Stimulated activated naive CD8-positive, alpha-beta T cell treated with anti-CD3 and anti-CD28 coated beads, Interleukin-15, amount 100 ng/mL, for 72 hours (primary cell): ENCODE measurements around the gene RYR2.

ENCODE experiments used
- ATAC-seq: fragments of 150-1000 bp; cut with Tn5 transposase; 2 replicates; pipeline ENCODE4 v1.10.0; 2021; ENCODE audit warnings: mild to moderate bottlenecking, moderate library complexity
- DNase-seq, 2 donors: peaks; one replicate each; pipeline ENCODE4 v3.0.0; 2021 to 2022
- H3K27ac Mint-ChIP-seq, 2 donors: one replicate each; pipeline ENCODE4 v1.8.0; 2022; ENCODE audit warnings: mild to moderate bottlenecking in 2 of 2, mixed read lengths in 2 of 2, moderate library complexity in 2 of 2
- H3K27me3 Mint-ChIP-seq: one replicate; pipeline ENCODE4 v1.8.0; 2022; ENCODE audit warnings: mixed read lengths
- H3K4me1 Mint-ChIP-seq: one replicate; pipeline ENCODE4 v1.8.0; 2022; ENCODE audit warnings: mild to moderate bottlenecking, mixed read lengths
- H3K4me3 Mint-ChIP-seq, 2 donors: one replicate each; pipeline ENCODE4 v1.8.0; 2022; ENCODE audit warnings: mild to moderate bottlenecking in 2 of 2, mixed read lengths in 2 of 2, moderate library complexity in 1 of 2
- H3K9me3 Mint-ChIP-seq, 2 donors: one replicate each; pipeline ENCODE4 v1.8.0; 2022; ENCODE audit warnings: mixed read lengths in 2 of 2

Gene RYR2

GRCh38 chr1:237713916-237714315 lies 671.9 kb downstream of the RYR2 start:
- no peak overlapping the region for H3K27ac Mint-ChIP-seq
- no peak overlapping the region for H3K4me3 Mint-ChIP-seq
- no peak for ATAC-seq
- H3K9me3 Mint-ChIP-seq: peaks cover 4 to 8% of the 10 kb centered on the region in 2 donors
- H3K27me3 Mint-ChIP-seq: no peaks in the 10 kb centered on the region
- no peak for DNase-seq
- H3K4me1 Mint-ChIP-seq: no peaks in the 10 kb centered on the region

GRCh38 chr1:237717106-237717505 lies 675.1 kb downstream of the RYR2 start:
- no peaks in the 10 kb centered on the region for H3K4me1 Mint-ChIP-seq
- ATAC-seq: no peak
- peaks cover 4 to 14% of the 10 kb centered on the region in 2 donors for H3K9me3 Mint-ChIP-seq
- H3K27ac Mint-ChIP-seq: no peak overlapping the region
- no peaks in the 10 kb centered on the region for H3K27me3 Mint-ChIP-seq
- H3K4me3 Mint-ChIP-seq: no peak overlapping the region
- no peak for DNase-seq

GRCh38 chr1:237730826-237731350 lies 688.9 kb downstream of the RYR2 start:
- ATAC-seq (no peak), DNase-seq (no peak)
- Mint-ChIP-seq H3K4me3 (no peak overlapping the region), H3K9me3 (peaks cover 3 to 12% of the 10 kb centered on the region in 2 donors), H3K27me3 (no peaks in the 10 kb centered on the region), H3K4me1 (no peaks in the 10 kb centered on the region), H3K27ac (no peak overlapping the region)

- no peak overlapping the region for H3K27ac Mint-ChIP-seq
- peaks cover 9 to 12% of the 10 kb centered on the region in 2 donors for H3K9me3 Mint-ChIP-seq
- ATAC-seq (no peak), DNase-seq (no peak)
- no peak overlapping the region for H3K4me3 Mint-ChIP-seq
- peaks cover 6% of the 10 kb centered on the region for H3K4me1 Mint-ChIP-seq
- no peaks in the 10 kb centered on the region for H3K27me3 Mint-ChIP-seq
Measured at GRCh38 chr1:237732657-237733056, 690.7 kb downstream of the RYR2 start.

GRCh38 chr1:237736372-237737029 lies 694.5 kb downstream of the RYR2 start:
- peaks cover 6% of the 10 kb centered on the region for H3K4me1 Mint-ChIP-seq
- ATAC-seq (peak; percentile 68), DNase-seq (peak; percentile 3 to 9)
- H3K4me3 Mint-ChIP-seq: peak overlapping the region in 1 of 2 donors; percentile 5
- H3K9me3 Mint-ChIP-seq: peaks cover 9 to 12% of the 10 kb centered on the region in 2 donors
- no peak overlapping the region for H3K27ac Mint-ChIP-seq
- no peaks in the 10 kb centered on the region for H3K27me3 Mint-ChIP-seq

- Mint-ChIP-seq H3K27me3 (no peaks in the 10 kb centered on the region), H3K27ac (no peak overlapping the region), H3K4me3 (no peak overlapping the region), H3K9me3 (peaks cover 9 to 12% of the 10 kb centered on the region in 2 donors), H3K4me1 (peaks cover 6% of the 10 kb centered on the region)
- DNase-seq: no peak
- ATAC-seq: no peak
Measured at GRCh38 chr1:237737448-237737847, 695.5 kb downstream of the RYR2 start.

- DNase-seq (no peak), ATAC-seq (no peak)
- H3K4me1 Mint-ChIP-seq: peaks cover 6% of the 10 kb centered on the region
- H3K27me3 Mint-ChIP-seq: no peaks in the 10 kb centered on the region
- H3K4me3 Mint-ChIP-seq: no peak overlapping the region
- no peak overlapping the region for H3K27ac Mint-ChIP-seq
- H3K9me3 Mint-ChIP-seq: peaks cover 9 to 12% of the 10 kb centered on the region in 2 donors
Measured at GRCh38 chr1:237737938-237738610, 696.1 kb downstream of the RYR2 start.

- ATAC-seq (no peak), DNase-seq (no peak)
- peaks cover 0 to 6% of the 10 kb centered on the region in 2 donors for H3K9me3 Mint-ChIP-seq
- no peak overlapping the region for H3K27ac Mint-ChIP-seq
- no peak overlapping the region for H3K4me3 Mint-ChIP-seq
- H3K27me3 Mint-ChIP-seq: no peaks in the 10 kb centered on the region
- peaks cover 6% of the 10 kb centered on the region for H3K4me1 Mint-ChIP-seq
Measured at GRCh38 chr1:237740846-237741245, 698.9 kb downstream of the RYR2 start.

- no peaks in the 10 kb centered on the region for H3K27me3 Mint-ChIP-seq
- no peak for DNase-seq
- H3K4me3 Mint-ChIP-seq: no peak overlapping the region
- H3K4me1 Mint-ChIP-seq: no peaks in the 10 kb centered on the region
- ATAC-seq: no peak
- H3K9me3 Mint-ChIP-seq: no peaks in the 10 kb centered on the region
- H3K27ac Mint-ChIP-seq: no peak overlapping the region
Measured at GRCh38 chr1:237745545-237745944, 703.6 kb downstream of the RYR2 start.

- no peak for ATAC-seq
- Mint-ChIP-seq H3K9me3 (no peaks in the 10 kb centered on the region), H3K27ac (peak overlapping the region in 1 of 2 donors; percentile 65), H3K27me3 (no peaks in the 10 kb centered on the region), H3K4me1 (no peaks in the 10 kb centered on the region), H3K4me3 (no peak overlapping the region)
- no peak for DNase-seq
Measured at GRCh38 chr1:237748171-237748960, 706.4 kb downstream of the RYR2 start.

GRCh38 chr1:237749122-237749521 lies 707.1 kb downstream of the RYR2 start:
- Mint-ChIP-seq H3K27me3 (no peaks in the 10 kb centered on the region), H3K4me3 (no peak overlapping the region), H3K4me1 (no peaks in the 10 kb centered on the region), H3K27ac (no peak overlapping the region), H3K9me3 (peaks cover 0 to under 1% of the 10 kb centered on the region in 2 donors)
- DNase-seq (no peak), ATAC-seq (no peak)

- Mint-ChIP-seq H3K4me1 (no peaks in the 10 kb centered on the region), H3K27ac (no peak overlapping the region), H3K27me3 (no peaks in the 10 kb centered on the region), H3K9me3 (peaks cover 4 to 6% of the 10 kb centered on the region in 2 donors), H3K4me3 (no peak overlapping the region)
- DNase-seq: no peak
- no peak for ATAC-seq
Measured at GRCh38 chr1:237751090-237751489, 709.1 kb downstream of the RYR2 start.

- H3K4me3 Mint-ChIP-seq: no peak overlapping the region
- DNase-seq (no peak), ATAC-seq (no peak)
- H3K9me3 Mint-ChIP-seq: peaks cover 4 to 6% of the 10 kb centered on the region in 2 donors
- no peak overlapping the region for H3K27ac Mint-ChIP-seq
- H3K27me3 Mint-ChIP-seq: no peaks in the 10 kb centered on the region
- H3K4me1 Mint-ChIP-seq: no peaks in the 10 kb centered on the region
Measured at GRCh38 chr1:237754627-237755026, 712.6 kb downstream of the RYR2 start.

- no peak for ATAC-seq
Measured at GRCh38 chr1:237756304-237756967, 714.5 kb downstream of the RYR2 start.

GRCh38 chr1:237759377-237759776 lies 717.4 kb downstream of the RYR2 start:
- Mint-ChIP-seq H3K27me3 (no peaks in the 10 kb centered on the region), H3K4me3 (no peak overlapping the region), H3K27ac (no peak overlapping the region), H3K9me3 (peaks cover 4 to 13% of the 10 kb centered on the region in 2 donors), H3K4me1 (no peaks in the 10 kb centered on the region)
- no peak for DNase-seq
- no peak for ATAC-seq

More at GRCh38 chr1:237756304-237756967, 714.5 kb downstream of the RYR2 start:
- Mint-ChIP-seq H3K9me3 (peaks cover 4 to 6% of the 10 kb centered on the region in 2 donors), H3K27ac (no peak overlapping the region), H3K27me3 (no peaks in the 10 kb centered on the region), H3K4me3 (no peak overlapping the region), H3K4me1 (no peaks in the 10 kb centered on the region)
- no peak for DNase-seq
